HEK293 (cell line): ENCODE data around the gene UQCC2.
A peak's percentile ranks its signal among the peaks of the same experiment; 100 is the strongest.

Experiments used
- CTCF ChIA-PET: fragments of 350-600 bp; formaldehyde crosslinking; extraction: SDS; loops from one replicate; lab custom pipeline; 2021; ENCODE audit warnings: antibody characterized with exemption; lab: Yijun Ruan, JAX
- POLR2A ChIA-PET: fragments of 300-600 bp; formaldehyde crosslinking; extraction: SDS; loops from one replicate; lab custom pipeline; 2020; ENCODE audit warnings: antibody characterized with exemption, inconsistent platforms; lab: Yijun Ruan, JAX
- H3K27ac ChIP-seq: fragments of 200-500 bp; sonication (Bioruptor generic); 2 replicates; pipeline ENCODE4 v1.5.1; 2014; ENCODE audit warnings: low read depth, low read length, control low read depth, inconsistent platforms; ENCODE audit errors: extremely low read depth
- H3K36me3 ChIP-seq, 2 experiments: fragments of 200-500 bp in 1 of 2; sonication (Bioruptor generic) in 1 of 2; 1 replicate in 1 of 2; 2 replicates in 1 of 2; pipeline ENCODE4 v1.5.1; 2014 to 2017; ENCODE audit warnings: inconsistent platforms in 2 of 2, low read length in 2 of 2; ENCODE audit not compliant: control insufficient read depth in 2 of 2, insufficient read depth in 1 of 2
- H3K4me1 ChIP-seq: fragments of 200-500 bp; sonication (Bioruptor generic); 2 replicates; pipeline ENCODE4 v1.5.1; 2014; ENCODE audit warnings: mild to moderate bottlenecking, low read length, inconsistent platforms; ENCODE audit not compliant: control insufficient read depth, insufficient read depth
- H3K4me3 ChIP-seq: 2 replicates; pipeline ENCODE4 v1.5.1; 2011; ENCODE audit warnings: low read depth, mild to moderate bottlenecking, control low read depth, low read length, moderate library complexity
- H3K9me3 ChIP-seq: fragments of 200-500 bp; sonication (Bioruptor generic); 2 replicates; pipeline ENCODE4 v1.5.1; 2014; ENCODE audit warnings: low read depth, low read length, inconsistent platforms; ENCODE audit not compliant: control insufficient read depth, insufficient read depth
- BCL11B ChIP-seq: fragments of 450-650 bp; formaldehyde crosslinking; IDR thresholded peaks from 2 replicates; pipeline ENCODE4 v1.5.1; 2016; ENCODE audit warnings: low read depth, missing biosample characterization, missing genetic modification characterization
- HOXD13 ChIP-seq: sonication (generic); formaldehyde crosslinking; IDR thresholded peaks from 2 replicates; pipeline ENCODE4 v1.8.0; 2022; ENCODE audit warnings: missing genetic modification reagents, borderline replicate concordance
- PBX3 ChIP-seq: sonication (generic); formaldehyde crosslinking; IDR thresholded peaks from 2 replicates; pipeline ENCODE4 v1.8.1; 2022; ENCODE audit warnings: mild to moderate bottlenecking, moderate library complexity, missing genetic modification reagents
- ZBTB17 ChIP-seq: fragments of 450-650 bp; formaldehyde crosslinking; IDR thresholded peaks from 2 replicates; pipeline ENCODE4 v1.5.1; 2016; ENCODE audit warnings: missing biosample characterization, missing genetic modification characterization
- ZFP3 ChIP-seq: fragments of 450-650 bp; formaldehyde crosslinking; IDR thresholded peaks from 2 replicates; pipeline ENCODE4 v1.5.1; 2016; ENCODE audit warnings: low read depth, missing biosample characterization, missing genetic modification characterization
- ZFP69B ChIP-seq: fragments of 450-650 bp; formaldehyde crosslinking; IDR thresholded peaks from 2 replicates; pipeline ENCODE4 v1.5.1; 2016; ENCODE audit warnings: missing biosample characterization, missing genetic modification characterization
- ZIC2 ChIP-seq: fragments of 450-650 bp; formaldehyde crosslinking; IDR thresholded peaks from 2 replicates; pipeline ENCODE4 v1.5.1; 2016; ENCODE audit warnings: missing biosample characterization, missing genetic modification characterization
- ZNF133 ChIP-seq: fragments of 450-650 bp; formaldehyde crosslinking; IDR thresholded peaks from 2 replicates; pipeline ENCODE4 v1.5.1; 2016; ENCODE audit warnings: missing biosample characterization, missing genetic modification characterization
- ZNF280C ChIP-seq: fragments of 450-650 bp; formaldehyde crosslinking; IDR thresholded peaks from 2 replicates; pipeline ENCODE4 v1.5.1; 2016; ENCODE audit warnings: missing biosample characterization, missing genetic modification characterization
- ZNF324 ChIP-seq: fragments of 450-650 bp; formaldehyde crosslinking; IDR thresholded peaks from 2 replicates; pipeline ENCODE4 v1.5.1; 2016; ENCODE audit warnings: missing biosample characterization, missing genetic modification characterization
- ZNF585B ChIP-seq: fragments of 450-650 bp; formaldehyde crosslinking; IDR thresholded peaks from 2 replicates; pipeline ENCODE4 v1.5.1; 2016; ENCODE audit warnings: missing biosample characterization, missing genetic modification characterization
- ZNF600 ChIP-seq: fragments of 450-650 bp; formaldehyde crosslinking; IDR thresholded peaks from 2 replicates; pipeline ENCODE4 v1.5.1; 2016; ENCODE audit warnings: missing biosample characterization, missing genetic modification characterization
- ZNF610 ChIP-seq: fragments of 450-650 bp; formaldehyde crosslinking; IDR thresholded peaks from 2 replicates; pipeline ENCODE4 v1.5.1; 2016; ENCODE audit warnings: missing biosample characterization, missing genetic modification characterization, borderline replicate concordance
- ZNF621 ChIP-seq: fragments of 450-650 bp; formaldehyde crosslinking; IDR thresholded peaks from 2 replicates; pipeline ENCODE4 v1.5.1; 2017; ENCODE audit warnings: missing biosample characterization, missing genetic modification characterization
- ZNF623 ChIP-seq: fragments of 450-650 bp; formaldehyde crosslinking; IDR thresholded peaks from 2 replicates; pipeline ENCODE4 v1.5.1; 2016; ENCODE audit warnings: missing biosample characterization, missing genetic modification characterization
- ZNF658 ChIP-seq: fragments of 450-650 bp; formaldehyde crosslinking; IDR thresholded peaks from 2 replicates; pipeline ENCODE4; 2016; ENCODE audit warnings: missing biosample characterization, missing genetic modification characterization
- ZNF704 ChIP-seq: fragments of 450-650 bp; formaldehyde crosslinking; IDR thresholded peaks from 2 replicates; pipeline ENCODE4 v1.5.1; 2016; ENCODE audit warnings: missing biosample characterization, missing genetic modification characterization
- ZNF76 ChIP-seq: fragments of 450-650 bp; formaldehyde crosslinking; IDR thresholded peaks from 2 replicates; pipeline ENCODE4; 2016; ENCODE audit warnings: low read depth, missing biosample characterization, missing genetic modification characterization, borderline replicate concordance
- ZNF837 ChIP-seq: fragments of 450-650 bp; formaldehyde crosslinking; IDR thresholded peaks from 2 replicates; pipeline ENCODE4 v1.5.1; 2016; ENCODE audit warnings: missing biosample characterization, missing genetic modification characterization
- ZSCAN30 ChIP-seq: fragments of 450-650 bp; IDR thresholded peaks from 2 replicates; pipeline ENCODE4 v1.5.1; 2018; ENCODE audit warnings: missing biosample characterization, mild to moderate bottlenecking, missing genetic modification characterization, moderate library complexity
- TF ChIP-seq, protein P1 (sequence below): fragments of 450-650 bp; formaldehyde crosslinking; conservative IDR thresholded peaks from 2 replicates; pipeline ENCODE4 v1.5.1; 2016; ENCODE audit warnings: low read depth, missing biosample characterization, missing genetic modification characterization
- TF ChIP-seq, protein P2 (sequence below): fragments of 450-650 bp; formaldehyde crosslinking; IDR thresholded peaks from 2 replicates; pipeline ENCODE4 v1.5.1; 2016; ENCODE audit warnings: missing biosample characterization, missing genetic modification characterization

The UQCC2 gene

DNA sequence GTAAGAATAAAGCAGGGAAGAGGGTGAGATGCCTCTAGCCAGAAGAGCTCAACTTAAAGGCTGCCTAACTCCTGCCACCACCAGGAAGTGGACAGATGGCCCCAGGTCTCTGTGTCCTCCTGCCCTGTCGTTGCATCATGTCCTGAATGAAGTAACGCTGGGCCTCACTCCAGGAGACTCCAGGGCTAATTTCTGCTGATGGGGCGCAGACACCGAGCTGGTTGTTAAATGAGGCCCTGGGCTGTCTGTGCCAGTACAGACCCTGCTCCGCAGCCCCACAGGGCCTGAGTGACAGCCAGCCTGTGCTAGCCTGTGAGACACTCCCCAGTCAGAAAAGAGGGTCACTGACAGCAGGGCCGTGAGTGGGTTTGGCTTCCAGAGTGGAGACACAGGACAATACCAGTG, 28.7 kb upstream of the UQCC2 start:
- Histone ChIP-seq H3K36me3 (no peaks in the 10 kb centered on the region), H3K27ac (no peak overlapping the region), H3K4me3 (no peak overlapping the region), H3K9me3 (no peaks in the 10 kb centered on the region), H3K4me1 (peaks cover 12% of the 10 kb centered on the region)
- POLR2A ChIA-PET = interaction anchor here (0.6 kb wide), 1 partner anchor 107 kb away, joined by 3 read pairs; no protein-coding TSS in a partner anchor
- TF ChIP-seq ZBTB17 (tag by site-specific recombination) (no peak), ZNF621 (tag by site-specific recombination) (no peak), ZNF704 (no peak), ZNF76 (tag by site-specific recombination) (no peak), ZIC2 (peak; percentile 24; the same call in 1 of the 2 replicates), ZNF133 (tag by site-specific recombination) (no peak), ZFP69B (no peak), ZNF658 (tag by site-specific recombination) (no peak), PBX3 (CRISPR knock-in tag) (no peak), ZNF623 (no peak), HOXD13 (CRISPR knock-in tag) (0 out of 2 replicates have a peak, but pooled peaks have one; percentile 30), ZSCAN30 (tag by site-specific recombination) (no peak), ZNF600 (no peak)
- TF ChIP-seq, protein P1, sequence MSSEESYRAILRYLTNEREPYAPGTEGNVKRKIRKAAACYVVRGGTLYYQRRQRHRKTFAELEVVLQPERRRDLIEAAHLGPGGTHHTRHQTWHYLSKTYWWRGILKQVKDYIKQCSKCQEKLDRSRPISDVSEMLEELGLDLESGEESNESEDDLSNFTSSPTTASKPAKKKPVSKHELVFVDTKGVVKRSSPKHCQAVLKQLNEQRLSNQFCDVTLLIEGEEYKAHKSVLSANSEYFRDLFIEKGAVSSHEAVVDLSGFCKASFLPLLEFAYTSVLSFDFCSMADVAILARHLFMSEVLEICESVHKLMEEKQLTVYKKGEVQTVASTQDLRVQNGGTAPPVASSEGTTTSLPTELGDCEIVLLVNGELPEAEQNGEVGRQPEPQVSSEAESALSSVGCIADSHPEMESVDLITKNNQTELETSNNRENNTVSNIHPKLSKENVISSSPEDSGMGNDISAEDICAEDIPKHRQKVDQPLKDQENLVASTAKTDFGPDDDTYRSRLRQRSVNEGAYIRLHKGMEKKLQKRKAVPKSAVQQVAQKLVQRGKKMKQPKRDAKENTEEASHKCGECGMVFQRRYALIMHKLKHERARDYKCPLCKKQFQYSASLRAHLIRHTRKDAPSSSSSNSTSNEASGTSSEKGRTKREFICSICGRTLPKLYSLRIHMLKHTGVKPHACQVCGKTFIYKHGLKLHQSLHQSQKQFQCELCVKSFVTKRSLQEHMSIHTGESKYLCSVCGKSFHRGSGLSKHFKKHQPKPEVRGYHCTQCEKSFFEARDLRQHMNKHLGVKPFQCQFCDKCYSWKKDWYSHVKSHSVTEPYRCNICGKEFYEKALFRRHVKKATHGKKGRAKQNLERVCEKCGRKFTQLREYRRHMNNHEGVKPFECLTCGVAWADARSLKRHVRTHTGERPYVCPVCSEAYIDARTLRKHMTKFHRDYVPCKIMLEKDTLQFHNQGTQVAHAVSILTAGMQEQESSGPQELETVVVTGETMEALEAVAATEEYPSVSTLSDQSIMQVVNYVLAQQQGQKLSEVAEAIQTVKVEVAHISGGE = no peak
- CTCF ChIA-PET = interaction anchor here (0.7 to 2.4 kb wide), 4 partner anchors 16 to 288 kb away, joined by 3 to 8 read pairs (median 4); no protein-coding TSS in a partner anchor

- CTCF ChIA-PET = interaction anchor here (0.6 to 1.1 kb wide), 4 partner anchors 16 to 1849 kb away, joined by 3 to 4 read pairs (median 3); no protein-coding TSS in a partner anchor
- no peak overlapping the region for H3K4me3 ChIP-seq
- POLR2A ChIA-PET = interaction anchor here (0.6 kb wide), 1 partner anchor 108 kb away, joined by 3 read pairs; no protein-coding TSS in a partner anchor
- H3K36me3 ChIP-seq = no peaks in the 10 kb centered on the region
- TF ChIP-seq ZNF280C (tag by site-specific recombination) (no peak), BCL11B (tag by site-specific recombination) (no peak), ZNF837 (tag by site-specific recombination) (no peak), ZNF610 (no peak), ZNF585B (no peak), ZNF324 (tag by site-specific recombination) (no peak), ZFP3 (no peak)
- TF ChIP-seq, protein P2, sequence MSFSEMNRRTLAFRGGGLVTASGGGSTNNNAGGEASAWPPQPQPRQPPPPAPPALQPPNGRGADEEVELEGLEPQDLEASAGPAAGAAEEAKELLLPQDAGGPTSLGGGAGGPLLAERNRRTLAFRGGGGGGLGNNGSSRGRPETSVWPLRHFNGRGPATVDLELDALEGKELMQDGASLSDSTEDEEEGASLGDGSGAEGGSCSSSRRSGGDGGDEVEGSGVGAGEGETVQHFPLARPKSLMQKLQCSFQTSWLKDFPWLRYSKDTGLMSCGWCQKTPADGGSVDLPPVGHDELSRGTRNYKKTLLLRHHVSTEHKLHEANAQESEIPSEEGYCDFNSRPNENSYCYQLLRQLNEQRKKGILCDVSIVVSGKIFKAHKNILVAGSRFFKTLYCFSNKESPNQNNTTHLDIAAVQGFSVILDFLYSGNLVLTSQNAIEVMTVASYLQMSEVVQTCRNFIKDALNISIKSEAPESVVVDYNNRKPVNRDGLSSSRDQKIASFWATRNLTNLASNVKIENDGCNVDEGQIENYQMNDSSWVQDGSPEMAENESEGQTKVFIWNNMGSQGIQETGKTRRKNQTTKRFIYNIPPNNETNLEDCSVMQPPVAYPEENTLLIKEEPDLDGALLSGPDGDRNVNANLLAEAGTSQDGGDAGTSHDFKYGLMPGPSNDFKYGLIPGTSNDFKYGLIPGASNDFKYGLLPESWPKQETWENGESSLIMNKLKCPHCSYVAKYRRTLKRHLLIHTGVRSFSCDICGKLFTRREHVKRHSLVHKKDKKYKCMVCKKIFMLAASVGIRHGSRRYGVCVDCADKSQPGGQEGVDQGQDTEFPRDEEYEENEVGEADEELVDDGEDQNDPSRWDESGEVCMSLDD = no peak
- TF ChIP-seq, protein P1 = no peak
- H3K9me3 ChIP-seq = no peaks in the 10 kb centered on the region
- H3K4me1 ChIP-seq = peaks cover 7% of the 10 kb centered on the region
- no peak overlapping the region for H3K27ac ChIP-seq
These were observed 28.1 kb upstream of the UQCC2 start for GRCh38 chr6:33739571-33739970.
